Activated effector memory CD4-positive, alpha-beta T cell treated with anti-CD3 and anti-CD28 coated beads, Interleukin-2, amount 50 U/mL, for 16 hours (primary cell): Measurements from ENCODE around the gene CHST15.

ENCODE experiments used
- DNase-seq: peaks from one replicate; pipeline ENCODE4 v3.0.0-alpha.2; 2020

CHST15 gene

GRCh38 chr10:123995461-123996131 lies 97.8 kb downstream of the CHST15 start:
- DNase-seq: no peak

GRCh38 chr10:123995082-123995460 lies 98.3 kb downstream of the CHST15 start:
- DNase-seq: no peak

- DNase-seq: peak; percentile 93
Measured at GRCh38 chr10:123994417-123995081, 98.8 kb downstream of the CHST15 start.

- no peak for DNase-seq
Measured at GRCh38 chr10:123993534-123994416, 99.6 kb downstream of the CHST15 start.

GRCh38 chr10:123991611-123992570 lies 101.5 kb downstream of the CHST15 start:
- no peak for DNase-seq

GRCh38 chr10:123990889-123991288 lies 102.5 kb downstream of the CHST15 start:
- DNase-seq: no peak

- DNase-seq: no peak
Measured at GRCh38 chr10:123988694-123989093, 104.7 kb downstream of the CHST15 start.

GRCh38 chr10:123986736-123987135 lies 106.7 kb downstream of the CHST15 start:
- DNase-seq: no peak

- DNase-seq: no peak
Measured at GRCh38 chr10:123974406-123974805, 119.0 kb downstream of the CHST15 start.

GRCh38 chr10:123972481-123973401 lies 120.7 kb downstream of the CHST15 start:
- no peak for DNase-seq

GRCh38 chr10:123970927-123971286 lies 122.5 kb downstream of the CHST15 start:
- no peak for DNase-seq

- DNase-seq: no peak
Measured at GRCh38 chr10:123970207-123970926, 123.0 kb downstream of the CHST15 start.

- peak; percentile 72 for DNase-seq
Measured at GRCh38 chr10:123967626-123968243, 125.7 kb downstream of the CHST15 start.

GRCh38 chr10:123966896-123967231 lies 126.5 kb downstream of the CHST15 start:
- DNase-seq: no peak

GRCh38 chr10:123965973-123966895 lies 127.2 kb downstream of the CHST15 start:
- DNase-seq: no peak

GRCh38 chr10:123964953-123965352 lies 128.4 kb downstream of the CHST15 start:
- no peak for DNase-seq

- no peak for DNase-seq
Measured at GRCh38 chr10:123962756-123963530, 130.5 kb downstream of the CHST15 start.

- DNase-seq: no peak
Measured at GRCh38 chr10:123958241-123958640, 135.2 kb downstream of the CHST15 start.
